ENCODE data around the gene LIMD2. TPM values are rescaled to one million over a fixed set of nuclear protein-coding genes. Genes with fewer than 3 reads are reported as not detected.

The LIMD2 gene
- total RNA-seq, 4 donors from 2014 or later: 1.6 to 8.5 (median 4.7) TPM

DNA sequence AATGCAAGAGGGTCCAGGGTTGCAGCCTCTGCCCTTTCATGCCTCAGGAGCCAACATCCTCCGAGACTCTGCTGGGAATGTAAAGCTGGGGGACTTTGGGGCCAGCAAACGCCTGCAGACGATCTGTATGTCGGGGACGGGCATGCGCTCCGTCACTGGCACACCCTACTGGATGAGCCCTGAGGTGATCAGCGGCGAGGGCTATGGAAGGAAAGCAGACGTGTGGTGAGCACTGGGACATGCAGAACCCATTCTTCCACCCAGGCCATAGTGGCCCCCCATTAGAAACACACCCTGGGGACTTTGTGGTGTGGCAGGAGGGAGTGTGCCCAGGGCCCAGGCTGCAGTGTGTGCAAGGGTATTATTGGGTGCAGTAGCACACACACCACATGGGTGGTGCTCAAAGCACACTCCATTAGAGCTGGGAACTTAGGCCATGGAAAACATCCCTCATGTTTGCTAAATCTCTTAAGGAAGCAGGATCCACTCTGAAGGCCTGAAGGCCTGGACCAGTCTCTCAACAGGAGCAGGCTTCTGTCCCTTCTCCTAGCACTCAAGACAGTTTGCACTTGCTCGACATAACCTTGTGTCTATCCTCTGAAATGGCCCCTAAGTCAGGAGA lies 7.6 kb downstream of the LIMD2 start:
- 89 to 92% methylated on average over 4 to 9 of the region's 11 CpGs for WGBS, 2 donors

DNA sequence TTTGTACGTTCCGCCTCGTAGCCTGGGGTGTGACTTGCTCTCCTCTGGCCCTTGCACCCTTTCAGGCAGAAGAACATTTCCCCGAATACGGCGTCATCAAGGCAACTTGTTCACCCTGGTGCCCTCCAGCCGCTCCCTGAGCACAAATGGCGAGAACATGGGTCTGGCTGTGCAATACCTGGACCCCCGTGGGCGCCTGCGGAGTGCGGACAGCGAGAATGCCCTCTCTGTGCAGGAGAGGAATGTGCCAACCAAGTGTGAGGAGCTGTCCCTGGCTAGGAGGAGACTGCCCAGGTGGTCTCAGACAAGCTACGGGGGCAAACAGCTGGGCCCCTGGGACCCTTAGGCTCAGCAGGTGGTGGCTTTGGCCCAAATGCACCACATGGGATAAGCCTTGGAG lies 10.4 kb downstream of the LIMD2 start:
- Histone ChIP-seq H3K4me1 (peaks cover 0 to 21% (median 6%) of the 10 kb centered on the region in 3 donors), H3K27ac (no peak overlapping the region), H3K27me3 (no peaks in the 10 kb centered on the region), H3K9me3 (no peaks in the 10 kb centered on the region), H3K4me3 (no peak overlapping the region), H3K36me3 (peaks cover 27 to 94% (median 55%) of the 10 kb centered on the region in 3 donors)
- no peak for TF ChIP-seq POLR2A (IDR thresholded peaks at IDR 0.05)
- TF ChIP-seq, protein P1, sequence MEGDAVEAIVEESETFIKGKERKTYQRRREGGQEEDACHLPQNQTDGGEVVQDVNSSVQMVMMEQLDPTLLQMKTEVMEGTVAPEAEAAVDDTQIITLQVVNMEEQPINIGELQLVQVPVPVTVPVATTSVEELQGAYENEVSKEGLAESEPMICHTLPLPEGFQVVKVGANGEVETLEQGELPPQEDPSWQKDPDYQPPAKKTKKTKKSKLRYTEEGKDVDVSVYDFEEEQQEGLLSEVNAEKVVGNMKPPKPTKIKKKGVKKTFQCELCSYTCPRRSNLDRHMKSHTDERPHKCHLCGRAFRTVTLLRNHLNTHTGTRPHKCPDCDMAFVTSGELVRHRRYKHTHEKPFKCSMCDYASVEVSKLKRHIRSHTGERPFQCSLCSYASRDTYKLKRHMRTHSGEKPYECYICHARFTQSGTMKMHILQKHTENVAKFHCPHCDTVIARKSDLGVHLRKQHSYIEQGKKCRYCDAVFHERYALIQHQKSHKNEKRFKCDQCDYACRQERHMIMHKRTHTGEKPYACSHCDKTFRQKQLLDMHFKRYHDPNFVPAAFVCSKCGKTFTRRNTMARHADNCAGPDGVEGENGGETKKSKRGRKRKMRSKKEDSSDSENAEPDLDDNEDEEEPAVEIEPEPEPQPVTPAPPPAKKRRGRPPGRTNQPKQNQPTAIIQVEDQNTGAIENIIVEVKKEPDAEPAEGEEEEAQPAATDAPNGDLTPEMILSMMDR (IDR thresholded peaks at IDR 0.05): no peak
- intact Hi-C loops (cut with DNase I): no loop called here
- no peak for DNase-seq
- 89% methylated on average over 8 to 10 of the region's 14 CpGs for WGBS, 2 donors

More for the DNA sequence above, 7.6 kb downstream of the LIMD2 start:
- H3K9me3 ChIP-seq: no peaks in the 10 kb centered on the region
- intact Hi-C loops (cut with DNase I): no loop called here
- H3K4me1 ChIP-seq: peaks cover 0 to 18% (median under 1%) of the 10 kb centered on the region in 3 donors
- no peak for DNase-seq
- no peaks in the 10 kb centered on the region for H3K27me3 ChIP-seq
- TF ChIP-seq, protein P1 (IDR thresholded peaks at IDR 0.05): no peak
- no peak for TF ChIP-seq POLR2A (IDR thresholded peaks at IDR 0.05)
- H3K4me3 ChIP-seq: no peak overlapping the region
- no peak overlapping the region for H3K27ac ChIP-seq
- H3K36me3 ChIP-seq: peaks cover 27 to 82% (median 60%) of the 10 kb centered on the region in 3 donors

DNA sequence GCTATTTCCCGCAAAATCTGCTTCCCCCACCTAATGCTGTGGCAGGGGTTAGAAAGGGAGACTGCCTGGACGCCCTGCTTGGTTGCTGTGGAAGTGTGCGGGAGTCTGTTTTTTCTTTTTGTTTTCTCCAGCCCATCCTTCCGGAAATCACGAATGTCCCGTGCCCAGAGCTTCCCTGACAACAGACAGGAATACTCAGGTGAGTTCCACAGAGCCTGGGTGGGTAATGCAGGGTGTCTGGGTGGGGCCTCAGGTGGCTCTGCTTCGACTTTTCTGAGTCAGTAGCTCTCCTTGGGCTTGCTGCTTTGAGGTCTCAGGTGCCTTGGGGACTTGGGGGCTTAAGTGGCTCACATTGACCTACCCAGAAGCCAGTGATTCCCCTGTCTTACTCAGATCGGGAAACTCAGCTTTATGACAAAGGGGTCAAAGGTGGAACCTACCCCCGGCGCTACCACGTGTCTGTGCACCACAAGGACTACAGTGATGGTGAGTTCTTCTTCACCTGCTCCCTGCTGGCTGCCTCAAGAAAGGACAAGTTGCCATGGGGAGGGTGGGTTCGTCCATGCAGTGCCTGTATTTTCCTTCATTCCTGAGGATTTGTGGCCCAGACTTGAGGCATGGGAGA lies 11.4 kb downstream of the LIMD2 start:
- Histone ChIP-seq H3K27me3 (no peaks in the 10 kb centered on the region), H3K4me1 (peaks cover 0 to 29% (median 9%) of the 10 kb centered on the region in 3 donors), H3K36me3 (peaks cover 27 to 92% (median 45%) of the 10 kb centered on the region in 3 donors), H3K4me3 (no peak overlapping the region), H3K9me3 (no peaks in the 10 kb centered on the region), H3K27ac (no peak overlapping the region)
- intact Hi-C loops (cut with DNase I): no loop called here
- TF ChIP-seq, protein P1 (IDR thresholded peaks at IDR 0.05): no peak
- no peak for TF ChIP-seq POLR2A (IDR thresholded peaks at IDR 0.05)
- WGBS, 2 donors: 84 to 88% methylated on average over 8 to 11 of the region's 12 CpGs
- DNase-seq: no peak

DNA sequence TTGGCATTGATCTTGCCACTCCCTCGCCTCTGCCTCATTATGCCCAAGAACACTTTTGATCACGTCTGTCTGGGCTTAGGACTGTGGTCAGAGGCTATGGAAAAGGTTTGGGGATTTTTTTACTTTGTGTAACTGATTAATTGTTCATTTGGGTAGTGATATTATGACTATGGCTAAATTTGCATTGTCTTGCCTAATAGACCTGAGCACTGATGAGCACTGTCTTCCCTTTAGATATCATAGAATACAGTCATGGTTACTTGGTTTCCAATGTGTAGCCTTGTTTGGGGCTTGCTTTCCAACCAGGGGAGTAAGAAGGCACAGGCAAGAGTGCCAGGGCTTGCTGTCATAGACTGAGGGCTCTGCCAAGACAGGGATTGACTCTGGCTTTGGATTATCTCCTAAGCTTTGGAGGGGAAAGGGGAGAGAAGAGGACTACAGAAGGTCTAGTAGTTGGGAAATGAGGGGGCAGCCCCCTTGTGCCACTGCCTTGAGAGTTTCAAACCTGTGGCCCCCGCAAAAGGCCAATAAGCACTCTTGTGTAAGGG lies 13.7 kb downstream of the LIMD2 start:
- Histone ChIP-seq H3K4me1 (peaks cover 5 to 40% (median 13%) of the 10 kb centered on the region in 3 donors), H3K4me3 (no peak overlapping the region), H3K36me3 (peaks cover 22 to 92% (median 39%) of the 10 kb centered on the region in 3 donors), H3K9me3 (no peaks in the 10 kb centered on the region), H3K27me3 (no peaks in the 10 kb centered on the region), H3K27ac (no peak overlapping the region)
- WGBS, 2 donors: 52 to 76% methylated on average over 2 to 3 of the region's 3 CpGs
- intact Hi-C loops (cut with DNase I): no loop called here
- DNase-seq: no peak
- TF ChIP-seq POLR2A (IDR thresholded peaks at IDR 0.05): no peak
- TF ChIP-seq, protein P1 (IDR thresholded peaks at IDR 0.05): no peak

DNA sequence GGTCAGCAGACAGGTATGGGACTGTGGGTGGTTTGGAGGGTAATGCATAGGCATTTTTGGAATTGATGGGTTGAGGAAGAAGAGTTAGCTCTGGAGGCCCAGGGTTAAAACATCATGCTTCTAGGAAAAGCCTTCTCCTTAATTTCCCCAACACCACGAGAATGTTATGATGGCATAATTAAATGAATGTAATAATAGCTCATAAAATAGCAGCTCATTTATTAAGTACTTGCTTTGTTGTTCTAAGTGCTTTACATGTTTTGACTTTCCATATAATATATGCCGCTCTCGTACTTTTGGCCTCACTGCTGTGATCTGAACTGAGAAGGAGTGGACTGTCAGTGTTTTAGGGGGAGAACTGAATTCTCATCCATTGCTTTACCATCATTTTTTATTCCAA lies 14.3 kb downstream of the LIMD2 start:
- Histone ChIP-seq H3K4me1 (peaks cover 5 to 44% (median 15%) of the 10 kb centered on the region in 3 donors), H3K9me3 (no peaks in the 10 kb centered on the region), H3K4me3 (no peak overlapping the region), H3K36me3 (peaks cover 16 to 89% (median 33%) of the 10 kb centered on the region in 3 donors), H3K27ac (no peak overlapping the region), H3K27me3 (no peaks in the 10 kb centered on the region)
- DNase-seq: no peak
- intact Hi-C loops (cut with DNase I): no loop called here
- TF ChIP-seq POLR2A (IDR thresholded peaks at IDR 0.05): no peak
- TF ChIP-seq, protein P1 (IDR thresholded peaks at IDR 0.05): no peak
- WGBS, 2 donors: 75 to 92% methylated on average over 3 of the region's 3 CpGs
